K562 (cell line): Measurements from ENCODE around the gene NTN4.

ENCODE experiments used
- CREB3 ChIP-seq: fragments of 450-650 bp; conservative IDR thresholded peaks from 2 replicates; pipeline ENCODE4 v1.6.1; 2016; ENCODE audit warnings: missing genetic modification characterization, low read depth, mild to moderate bottlenecking, missing compliant biosample characterization, moderate library complexity
- CTCF ChIP-seq, 3 experiments: IDR thresholded peaks in 2 of 3; conservative IDR thresholded peaks in 1 of 3; 2 replicates each; pipeline ENCODE4 v1.5.1; 2011 to 2012; ENCODE audit warnings: low read length in 3 of 3, mild to moderate bottlenecking in 3 of 3, control low read depth in 2 of 3, improper control_type of control experiment in 1 of 3, inconsistent platforms in 1 of 3, low read depth in 1 of 3, mixed read lengths in 1 of 3, moderate library complexity in 1 of 3; ENCODE audit not compliant: insufficient read depth in 2 of 3
- FOXK2 ChIP-seq, 2 experiments: fragments of 450-650 bp; IDR thresholded peaks in 1 of 2; conservative IDR thresholded peaks in 1 of 2; 2 replicates each; pipeline ENCODE4 v1.6.1; 2016; ENCODE audit warnings: low read depth in 2 of 2, mild to moderate bottlenecking in 1 of 2
- MXI1 ChIP-seq: IDR thresholded peaks from 2 replicates; pipeline ENCODE4 v1.6.1; 2011; ENCODE audit warnings: low read depth, mild to moderate bottlenecking, improper control_type of control experiment, low read length
- OTX1 ChIP-seq: fragments of 450-650 bp; formaldehyde crosslinking; IDR thresholded peaks from 2 replicates; pipeline ENCODE4 v1.4.0; 2022; ENCODE audit warnings: mild to moderate bottlenecking
- SMARCE1 ChIP-seq: fragments of 450-650 bp; IDR thresholded peaks from 2 replicates; pipeline ENCODE4 v1.7.1; 2016; ENCODE audit warnings: mild to moderate bottlenecking
- ZBTB7A ChIP-seq: IDR thresholded peaks from 2 replicates; pipeline ENCODE4 v1.6.1; 2011; ENCODE audit warnings: low read depth, mild to moderate bottlenecking, low read length, moderate library complexity, borderline replicate concordance; ENCODE audit not compliant: control insufficient read depth
- ZNF324 ChIP-seq: fragments of 250-450 bp; sonication (Bioruptor Pico); IDR thresholded peaks from 2 replicates; pipeline ENCODE4 v1.4.0; 2020; ENCODE audit warnings: mild to moderate bottlenecking
- ZNF740 ChIP-seq, 3 experiments: fragments of 200-800 bp in 1 of 3; sonication (Bioruptor generic) in 1 of 3; sonication (generic) in 1 of 3; formaldehyde crosslinking in 1 of 3; IDR thresholded peaks; 2 replicates each; pipeline versions ENCODE4 v1.6.1 to v1.8.0; 2016 to 2022; ENCODE audit warnings: mild to moderate bottlenecking in 2 of 3, missing compliant biosample characterization in 2 of 3, missing genetic modification characterization in 2 of 3, missing genetic modification reagents in 1 of 3
- TF ChIP-seq, protein P1 (sequence below): sonication (generic); formaldehyde crosslinking; IDR thresholded peaks from 2 replicates; pipeline ENCODE4 v1.5.0; 2020; ENCODE audit warnings: missing genetic modification reagents
- TF ChIP-seq, protein P2 (sequence below), 2 experiments: fragments of 200-800 bp in 1 of 2; sonication (Bioruptor generic) in 1 of 2; sonication (generic) in 1 of 2; formaldehyde crosslinking in 1 of 2; IDR thresholded peaks in 1 of 2; conservative IDR thresholded peaks in 1 of 2; 2 replicates each; pipeline versions ENCODE4 v1.5.0 to v1.6.1; 2016 to 2020; ENCODE audit warnings: missing compliant biosample characterization in 1 of 2, missing genetic modification characterization in 1 of 2, missing genetic modification reagents in 1 of 2
- TF ChIP-seq, protein P3 (sequence below): sonication (generic); formaldehyde crosslinking; IDR thresholded peaks from 2 replicates; pipeline ENCODE4 v1.9.0; 2022; ENCODE audit warnings: mild to moderate bottlenecking, missing genetic modification reagents

- TF ChIP-seq, protein P1, sequence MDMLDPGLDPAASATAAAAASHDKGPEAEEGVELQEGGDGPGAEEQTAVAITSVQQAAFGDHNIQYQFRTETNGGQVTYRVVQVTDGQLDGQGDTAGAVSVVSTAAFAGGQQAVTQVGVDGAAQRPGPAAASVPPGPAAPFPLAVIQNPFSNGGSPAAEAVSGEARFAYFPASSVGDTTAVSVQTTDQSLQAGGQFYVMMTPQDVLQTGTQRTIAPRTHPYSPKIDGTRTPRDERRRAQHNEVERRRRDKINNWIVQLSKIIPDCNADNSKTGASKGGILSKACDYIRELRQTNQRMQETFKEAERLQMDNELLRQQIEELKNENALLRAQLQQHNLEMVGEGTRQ (CRISPR knock-in tag), result no peak
- TF ChIP-seq ZNF740 (CRISPR knock-in tag; IDR thresholded peaks at IDR 0.05) (no peak), ZNF740 (tag; IDR thresholded peaks at IDR 0.05) (no peak), CREB3 (tag) (no peak), CTCF (IDR thresholded peaks at IDR 0.05 in 2 of 3, conservative IDR thresholded peaks at IDR 0.05 in 1 of 3; ENCODE audit: insufficient read depth in 2 of 3, low read depth in 1 of 3, low read length in 3 of 3) (no peak), OTX1 (CRISPR knock-in tag) (no peak), MXI1 (no peak), ZBTB7A (no peak), FOXK2 (conservative IDR thresholded peaks at IDR 0.05 in 1 of 2, IDR thresholded peaks at IDR 0.05 in 1 of 2; ENCODE audit: low read depth in 2 of 2) (no peak), ZNF324 (CRISPR knock-in tag) (no peak), SMARCE1 (no peak)
- TF ChIP-seq, protein P2, sequence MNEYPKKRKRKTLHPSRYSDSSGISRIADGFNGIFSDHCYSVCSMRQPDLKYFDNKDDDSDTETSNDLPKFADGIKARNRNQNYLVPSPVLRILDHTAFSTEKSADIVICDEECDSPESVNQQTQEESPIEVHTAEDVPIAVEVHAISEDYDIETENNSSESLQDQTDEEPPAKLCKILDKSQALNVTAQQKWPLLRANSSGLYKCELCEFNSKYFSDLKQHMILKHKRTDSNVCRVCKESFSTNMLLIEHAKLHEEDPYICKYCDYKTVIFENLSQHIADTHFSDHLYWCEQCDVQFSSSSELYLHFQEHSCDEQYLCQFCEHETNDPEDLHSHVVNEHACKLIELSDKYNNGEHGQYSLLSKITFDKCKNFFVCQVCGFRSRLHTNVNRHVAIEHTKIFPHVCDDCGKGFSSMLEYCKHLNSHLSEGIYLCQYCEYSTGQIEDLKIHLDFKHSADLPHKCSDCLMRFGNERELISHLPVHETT (CRISPR knock-in tag; conservative IDR thresholded peaks at IDR 0.05 in 1 of 2, IDR thresholded peaks at IDR 0.05 in 1 of 2), result no peak
- TF ChIP-seq, protein P3, sequence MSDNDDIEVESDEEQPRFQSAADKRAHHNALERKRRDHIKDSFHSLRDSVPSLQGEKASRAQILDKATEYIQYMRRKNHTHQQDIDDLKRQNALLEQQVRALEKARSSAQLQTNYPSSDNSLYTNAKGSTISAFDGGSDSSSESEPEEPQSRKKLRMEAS (CRISPR knock-in tag), result no peak
Observed at GRCh38 chr12:95641299-95641952, 149.1 kb downstream of the NTN4 start.
